GM18867 (cell line): ENCODE results near the gene SPACA7.

Experiments used
- ATAC-seq: cut with Tn5 transposase; IDR thresholded peaks from one replicate; pipeline ENCODE4 v1.9.1; 2021; ENCODE audit warnings: mild to moderate bottlenecking, moderate library complexity; ENCODE audit not compliant: unreplicated experiment

The SPACA7 gene

GRCh38 chr13:112446867-112447266 is 70.7 kb downstream of the SPACA7 start:
- no peak for ATAC-seq

DNA sequence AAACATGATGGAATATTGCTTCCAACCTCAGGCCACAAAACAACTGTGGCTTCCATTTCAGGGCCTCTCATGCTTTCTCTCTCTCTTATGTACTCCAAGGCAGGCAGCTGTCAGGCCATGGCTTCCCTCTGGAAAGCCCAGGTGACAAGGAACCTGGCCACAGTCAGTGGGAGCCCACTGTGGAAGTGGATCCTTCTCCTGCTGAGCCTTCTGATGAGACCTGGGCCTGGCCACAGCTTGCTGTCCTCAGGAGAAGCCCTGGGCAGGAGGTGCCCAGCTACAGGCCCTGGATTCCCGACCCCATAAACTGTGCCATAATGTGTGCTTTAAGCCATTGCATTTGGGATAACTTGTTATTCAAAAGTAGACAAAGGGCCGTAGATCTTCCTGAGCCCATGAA is 71.2 kb downstream of the SPACA7 start:
- no peak for ATAC-seq

- no peak for ATAC-seq
Observed at GRCh38 chr13:112447761-112448603, 71.8 kb downstream of the SPACA7 start.

DNA sequence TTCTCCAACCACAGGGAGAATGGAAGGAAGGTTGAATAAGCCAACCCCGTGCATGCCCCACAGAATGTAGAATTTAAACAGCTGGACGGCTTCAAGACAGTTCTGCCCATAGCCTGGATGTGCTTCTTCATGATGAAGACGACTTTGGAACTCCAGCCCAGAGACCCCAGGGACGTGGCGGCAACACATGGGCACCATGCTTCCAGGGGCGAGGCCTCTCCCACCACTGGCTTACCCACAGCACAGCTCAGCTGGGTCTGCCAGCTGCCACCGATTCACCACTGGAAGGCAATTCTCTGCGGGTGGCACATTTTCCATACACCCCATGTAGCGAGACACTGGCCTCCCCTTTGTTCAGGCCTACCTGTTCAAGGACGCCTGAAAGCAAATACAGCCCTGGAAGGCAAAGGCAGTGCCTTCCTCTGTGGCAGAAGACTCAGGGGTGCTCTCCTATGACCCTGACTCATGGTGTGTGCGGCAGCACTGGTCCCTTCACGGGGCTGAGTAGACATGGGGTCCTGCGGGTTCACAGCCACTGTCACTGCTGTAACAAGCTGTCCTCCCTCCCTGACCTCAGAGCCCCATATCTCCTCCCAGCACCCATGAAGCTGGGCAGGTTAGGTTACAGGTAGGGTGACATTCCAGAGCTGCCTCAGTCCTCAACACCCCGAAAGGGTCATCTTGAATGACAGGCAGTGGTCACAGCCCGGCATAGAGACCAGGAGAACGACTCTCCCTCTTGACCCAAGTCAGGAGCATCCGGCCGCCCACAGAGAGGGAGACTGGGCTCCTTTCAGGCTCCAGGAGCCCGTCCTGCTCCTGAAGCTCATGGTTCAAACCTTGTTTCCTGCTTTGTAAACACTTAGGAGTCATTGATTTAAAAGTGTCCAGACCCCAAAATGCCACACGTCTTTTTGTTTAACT is 72.7 kb downstream of the SPACA7 start:
- no peak for ATAC-seq

DNA sequence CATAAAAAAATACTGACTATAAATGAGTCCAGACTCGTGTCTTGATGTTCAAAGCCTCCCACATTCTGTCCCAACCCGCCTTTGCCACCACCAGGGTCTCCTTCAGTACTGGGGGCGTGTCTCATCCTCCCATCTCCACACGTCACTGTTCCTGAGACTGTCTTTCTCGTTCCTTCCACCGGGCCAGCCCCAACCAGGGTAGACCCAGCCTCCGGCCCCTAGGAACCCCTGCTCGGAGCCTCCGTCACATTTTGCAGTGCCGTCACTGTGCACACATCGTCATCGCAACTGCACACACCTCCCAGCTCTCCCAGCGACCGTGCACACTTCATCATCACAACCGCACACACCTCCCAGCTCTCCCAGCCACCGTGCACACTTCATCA is 73.4 kb downstream of the SPACA7 start:
- ATAC-seq, result no peak

- ATAC-seq, result no peak
Observed at GRCh38 chr13:112450118-112450903, 74.2 kb downstream of the SPACA7 start.

GRCh38 chr13:112450904-112451240 is 74.7 kb downstream of the SPACA7 start:
- no peak for ATAC-seq

- ATAC-seq, result no peak
Observed at GRCh38 chr13:112451512-112452379, 75.6 kb downstream of the SPACA7 start.

GRCh38 chr13:112452380-112453206 is 76.4 kb downstream of the SPACA7 start:
- ATAC-seq, result no peak

- ATAC-seq, result no peak
Observed at GRCh38 chr13:112453207-112453829, 77.2 kb downstream of the SPACA7 start.

- ATAC-seq, result no peak
Observed at GRCh38 chr13:112453874-112454647, 77.9 kb downstream of the SPACA7 start.

DNA sequence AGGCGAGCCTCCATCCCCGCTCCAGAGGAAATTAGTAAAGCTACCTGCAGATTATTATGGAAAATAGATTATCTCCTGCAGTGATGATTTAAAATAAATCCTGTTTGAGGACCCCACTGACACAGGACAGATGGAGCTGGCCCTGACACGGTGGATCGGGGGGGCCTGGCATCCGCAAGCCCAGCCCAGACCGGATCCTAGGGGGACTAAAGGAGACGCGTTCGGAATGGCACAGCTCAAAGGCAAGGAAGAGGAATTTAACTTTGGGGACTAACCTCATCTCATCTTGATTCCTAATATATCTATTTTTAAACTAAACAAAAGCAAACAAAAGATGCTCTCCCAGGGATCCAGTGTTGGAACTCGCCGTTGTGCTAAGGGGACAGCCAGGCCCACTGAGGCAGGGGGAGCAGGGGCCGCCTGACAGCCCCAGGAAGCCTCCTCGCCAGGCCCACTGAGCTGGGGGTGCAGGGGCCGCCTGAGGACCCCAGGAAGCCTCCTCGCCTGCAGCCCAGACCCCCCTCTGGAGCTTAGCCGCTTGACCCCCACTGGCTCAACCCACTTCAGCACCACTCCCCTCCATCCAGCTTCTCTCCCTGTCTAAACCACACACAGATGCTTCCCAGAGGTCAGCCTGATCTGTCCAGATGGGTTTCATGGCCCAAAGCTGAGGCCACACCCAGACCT is 78.6 kb downstream of the SPACA7 start:
- no peak for ATAC-seq

- ATAC-seq, result no peak
Observed at GRCh38 chr13:112455476-112456059, 79.4 kb downstream of the SPACA7 start.

DNA sequence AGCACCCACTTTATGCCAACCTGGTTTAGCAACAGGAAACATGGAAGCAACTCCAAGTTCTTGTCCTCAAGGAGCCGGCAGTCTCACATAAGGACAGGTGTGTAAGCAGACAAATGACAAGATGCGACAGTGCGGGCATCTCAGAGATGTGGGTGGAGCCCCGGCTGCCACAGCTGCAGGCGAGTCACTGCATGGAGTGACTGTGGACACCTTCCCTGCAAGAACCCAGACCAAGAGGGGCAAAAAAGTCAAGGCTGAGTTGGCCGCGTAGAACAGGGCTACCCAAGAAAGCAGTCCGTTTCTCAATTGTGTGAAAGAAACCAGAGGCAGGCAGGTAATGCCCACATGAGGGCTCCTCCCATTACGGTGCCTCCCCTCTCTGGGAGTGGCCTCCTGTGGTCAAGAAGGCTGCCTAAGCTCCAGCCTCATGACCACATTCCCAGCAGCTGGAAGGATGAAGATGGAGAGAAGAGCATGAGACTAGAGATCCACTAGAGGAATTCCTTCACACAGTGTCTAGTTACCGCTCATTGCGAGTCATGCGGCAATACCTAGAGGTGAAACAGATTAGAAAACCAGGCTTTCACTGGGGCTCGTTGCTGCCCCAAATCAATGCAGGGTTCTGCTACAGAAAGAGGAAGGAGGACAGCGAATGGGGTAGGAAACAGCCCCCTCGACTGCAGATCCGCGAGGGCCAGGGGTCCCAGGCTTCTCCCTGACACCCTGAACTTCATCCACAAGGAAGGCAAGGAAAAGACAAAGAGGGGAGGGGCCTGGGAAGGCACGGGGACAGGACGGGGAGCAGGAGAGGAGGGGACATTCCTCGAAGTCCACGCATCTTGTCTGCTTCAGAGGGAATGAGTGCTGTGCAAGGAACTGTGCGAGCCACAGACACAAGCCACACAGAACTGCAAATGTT is 80.2 kb downstream of the SPACA7 start:
- ATAC-seq, result no peak

DNA sequence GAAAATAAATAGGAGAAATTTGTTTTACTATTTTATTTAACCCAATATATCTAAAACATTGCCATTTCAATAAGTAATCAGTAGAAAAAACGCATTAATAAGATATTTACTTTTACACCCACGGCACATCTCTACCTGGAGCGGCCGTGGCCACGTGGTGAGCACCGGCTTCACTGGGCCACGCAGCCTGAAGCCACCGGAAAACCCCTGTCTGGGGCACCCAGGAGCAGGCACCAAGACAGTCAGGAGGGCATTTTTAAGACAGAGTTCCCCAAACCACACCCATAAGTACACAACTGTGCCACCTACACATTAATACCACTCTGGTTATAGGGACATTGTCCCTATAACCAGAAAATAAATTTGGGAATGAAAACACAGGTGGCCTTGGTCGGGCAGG is 80.9 kb downstream of the SPACA7 start:
- ATAC-seq, result no peak

- ATAC-seq, result no peak
Observed at GRCh38 chr13:112457485-112457884, 81.3 kb downstream of the SPACA7 start.
